K562 (cell line): Measurements from ENCODE around the gene SLC6A4. TPM values are rescaled to one million over a fixed set of nuclear protein-coding genes. Genes with fewer than 3 reads are reported as not detected.

Experiments
- ATAC-seq: fragments of 200-7000 bp; cut with Tn5 transposase; 3 replicates; pipeline ENCODE4 v1.9.1; 2020; ENCODE audit warnings: moderate library complexity
- BruUV-seq: library from RNA; stranded (reverse); fragments of 400-500 nt; replicated peaks from 2 replicates; lab custom pipeline; 2021; lab: Mats Ljungman, UMichigan
- CTCF ChIA-PET: fragments of 300-600 bp; formaldehyde crosslinking; extraction: SDS; loops from one replicate; lab custom pipeline; 2021; ENCODE audit warnings: low intra/inter-chr PET ratio; lab: Yijun Ruan, JAX
- POLR2A ChIA-PET: fragments of 300-600, 350-650 bp; sonication (Branson Sonifier 250); formaldehyde crosslinking; extraction: SDS; loops from one replicate; lab custom pipeline; 2021; ENCODE audit warnings: antibody characterized with exemption, inconsistent platforms; lab: Yijun Ruan, JAX
- DNase-seq, 4 experiments: peaks; one replicate each; pipeline versions ENCODE4 v3.0.0 to v3.0.0-alpha.2; 2011 to 2018; ENCODE audit warnings: low spot score in 3 of 4, mixed read lengths in 3 of 4; ENCODE audit errors: extremely low read depth in 1 of 4
- FAIRE-seq: peaks from 2 replicates; lab custom pipeline; 2011; peaks lifted over from hg19 to GRCh38; lab: Jason Lieb, UNC
- H2AFZ ChIP-seq: 2 replicates; pipeline ENCODE4 v1.6.0; 2011; ENCODE audit warnings: low read depth, low read length, control low read depth, inconsistent platforms
- H3K27ac ChIP-seq: fragments of 200-600 bp; 3 replicates; pipeline ENCODE4 v1.8.0; 2011; ENCODE audit warnings: low read depth, mild to moderate bottlenecking, control low read depth, inconsistent platforms, low read length, moderate library complexity, mixed read lengths; ENCODE audit errors: extremely low read depth
- H3K27me3 ChIP-seq, 2 experiments: fragments of 300-600 bp in 1 of 2; 2 replicates in 1 of 2; 3 replicates in 1 of 2; pipeline versions ENCODE4 v1.6.0 to v1.8.0; 2011; ENCODE audit warnings: inconsistent platforms in 2 of 2, low read length in 2 of 2, mild to moderate bottlenecking in 1 of 2, mixed read lengths in 1 of 2, moderate library complexity in 1 of 2; ENCODE audit not compliant: control insufficient read depth in 2 of 2, insufficient read depth in 2 of 2
- H3K36me3 ChIP-seq: fragments of 300-600 bp; 3 replicates; pipeline ENCODE4 v1.8.0; 2011; ENCODE audit warnings: mild to moderate bottlenecking, low read length, inconsistent platforms; ENCODE audit not compliant: control insufficient read depth, insufficient read depth
- H3K4me1 ChIP-seq, 2 experiments: fragments of 200-600 bp in 1 of 2; replicated peaks in 1 of 2; 2 replicates in 1 of 2; 3 replicates in 1 of 2; pipeline versions ENCODE4 v1.5.1 to v1.8.0; 2011; ENCODE audit warnings: inconsistent platforms in 2 of 2, low read length in 2 of 2, mild to moderate bottlenecking in 1 of 2, mixed read lengths in 1 of 2, moderate library complexity in 1 of 2; ENCODE audit not compliant: control insufficient read depth in 2 of 2, insufficient read depth in 2 of 2
- H3K4me2 ChIP-seq: 2 replicates; pipeline ENCODE4 v1.6.1; 2011; ENCODE audit warnings: low read length, control low read depth, inconsistent platforms, mixed read lengths; ENCODE audit not compliant: insufficient read depth
- H3K4me3 ChIP-seq: fragments of 200-600 bp; sonication (generic), shearing (Covaris generic); 2 replicates; pipeline ENCODE4 v1.5.1; 2016; ENCODE audit warnings: control low read depth, inconsistent platforms
- H3K79me2 ChIP-seq: fragments of 200-600 bp; 3 replicates; pipeline ENCODE4 v1.8.0; 2011; ENCODE audit warnings: low read length, inconsistent platforms; ENCODE audit not compliant: control insufficient read depth, insufficient read depth
- H3K9ac ChIP-seq, 2 experiments: 2 replicates each; pipeline versions ENCODE4 v1.6.0 to v1.6.1; 2011; ENCODE audit warnings: low read depth in 2 of 2, low read length in 2 of 2, control low read depth in 1 of 2, inconsistent platforms in 1 of 2, mild to moderate bottlenecking in 1 of 2, mixed read lengths in 1 of 2; ENCODE audit not compliant: insufficient read depth in 1 of 2
- H3K9me1 ChIP-seq: one replicate; pipeline ENCODE4 v1.6.0; 2011; ENCODE audit warnings: inconsistent platforms, mild to moderate bottlenecking, low read length, moderate library complexity; ENCODE audit not compliant: control insufficient read depth, insufficient read depth
- H3K9me3 ChIP-seq: replicated peaks from 2 replicates; pipeline ENCODE4 v1.5.1; 2011; ENCODE audit warnings: low read depth, low read length, inconsistent platforms; ENCODE audit not compliant: control insufficient read depth, insufficient read depth
- H4K20me1 ChIP-seq: replicated peaks from 2 replicates; pipeline ENCODE4 v1.6.1; 2011; ENCODE audit warnings: low read length, inconsistent platforms, mixed read lengths; ENCODE audit not compliant: control insufficient read depth, insufficient read depth
- ATF3 ChIP-seq, 2 experiments: fragments of 450-650 bp in 1 of 2; sonication (generic) in 1 of 2; formaldehyde crosslinking in 1 of 2; IDR thresholded peaks in 1 of 2; conservative IDR thresholded peaks in 1 of 2; 2 replicates each; pipeline versions ENCODE4 v1.6.1 to v1.8.1; 2016 to 2023; ENCODE audit warnings: mild to moderate bottlenecking in 2 of 2, moderate library complexity in 2 of 2, inconsistent platforms in 1 of 2, missing genetic modification reagents in 1 of 2
- CCNT2 ChIP-seq: IDR thresholded peaks from 2 replicates; pipeline ENCODE4 v1.6.1; 2011; ENCODE audit warnings: borderline replicate concordance, low read depth, mild to moderate bottlenecking, moderate library complexity, mixed read lengths, low read length; ENCODE audit not compliant: insufficient read length; ENCODE audit errors: extremely low read depth
- ELK3 ChIP-seq: fragments of 450-650 bp; formaldehyde crosslinking; IDR thresholded peaks from 2 replicates; pipeline ENCODE4 v1.4.0; 2020; ENCODE audit warnings: mild to moderate bottlenecking
- ZNF518B ChIP-seq: fragments of 250-450 bp; sonication (Bioruptor Pico); IDR thresholded peaks from 2 replicates; pipeline ENCODE4 v1.5.0; 2021; ENCODE audit warnings: mild to moderate bottlenecking, moderate library complexity
- WGBS: fragments of 100-300 bp; shearing (Covaris generic); methylation state at CpG from one replicate; pipeline ENCODE4 v1.1.6; 2016; ENCODE audit warnings: low coverage, mixed read lengths; ENCODE audit not compliant: insufficient coverage; ENCODE audit errors: missing lambda C conversion rate; 5-methylcytosine and 5-hydroxymethylcytosine counted together
- in situ Hi-C: fragments of 300-500 bp; cut with MboI; formaldehyde crosslinking; loops from 4 replicates; pipeline ENCODE4 v1.15.0; 2018; ENCODE audit warnings: inconsistent platforms, mixed read lengths
- intact Hi-C: fragments of 100-400 bp; cut with micrococcal nuclease; formaldehyde crosslinking; loops from 2 replicates; pipeline ENCODE4 v1.14.2; 2022
- polyA plus RNA-seq, 8 experiments: library from polyadenylated mRNA; depleted of rRNA in 4 of 8; stranded (reverse) in 5 of 8; unstranded in 3 of 8; fragments of >200 nt; fragmentation: Nextera tagmentation in 2 of 8; fragmentation: Illumina TruSeq in 1 of 8; extraction: Ambion mirVana in 2 of 8; extraction: Trizol in 1 of 8; gene quantifications; 2 replicates each; pipeline versions ENCODE4 v1.2.1 to v1.2.3, GENCODE V29; 2011 to 2014; ENCODE audit warnings: inconsistent platforms in 1 of 8, missing spikeins in 1 of 8
- total RNA-seq, 7 experiments: library from RNA; depleted of rRNA in 6 of 7; stranded (reverse); fragments of >200 nt in 6 of 7; fragmentation: Illumina TruSeq in 2 of 7; extraction: Trizol in 2 of 7; gene quantifications; 2 replicates each; pipeline versions ENCODE4 v1.2.1 to v1.2.3, GENCODE V29; 2011 to 2021; ENCODE audit warnings: low replicate concordance in 1 of 7

The SLC6A4 gene
- total and polyA plus RNA-seq, 9 of the 15 experiments (the other 6 are each of a cell fraction or from before 2014, with no cell fraction given), result 0.05 to 0.09 (median 0.07) TPM; not detected in 6

GRCh38 chr17:30225112-30225511, 10.4 kb downstream of the SLC6A4 start (continued):
- TF ChIP-seq ELK3 (CRISPR knock-in tag) (no peak), CCNT2 (no peak)

GRCh38 chr17:30224419-30224960, 11.0 kb downstream of the SLC6A4 start:
- DNase-seq (no peak), FAIRE-seq (no peak), ATAC-seq (no peak)
- Histone ChIP-seq H3K27ac (no peak overlapping the region), H3K9ac (no peak overlapping the region), H3K79me2 (no peaks in the 10 kb centered on the region), H3K36me3 (no peaks in the 10 kb centered on the region), H3K4me2 (no peak overlapping the region), H3K4me3 (no peak overlapping the region), H3K9me1 (no peaks in the 10 kb centered on the region), H2AFZ (no peak overlapping the region), H3K27me3 (peaks cover 9 to 15% of the 10 kb centered on the region in 2 experiments), H4K20me1 (no peaks in the 10 kb centered on the region), H3K9me3 (no peaks in the 10 kb centered on the region), H3K4me1 (peaks cover 8 to 12% of the 10 kb centered on the region in 2 experiments; a peak in 4 of 5 replicates)
- BruUV-seq, result no TSS peak
- TF ChIP-seq ZNF518B (no peak), ATF3 (IDR thresholded peaks at IDR 0.05) (peak; percentile 32; the same call in 1 of the 2 replicates), ATF3 (CRISPR knock-in tag; conservative IDR thresholded peaks at IDR 0.05) (no peak)
- POLR2A ChIA-PET, result no interaction called here
- in situ Hi-C loops, result no loop called here
- CTCF ChIA-PET, result no interaction called here
- intact Hi-C loops, result no loop called here
- 29% methylated on average over 8 of the region's 8 CpGs for WGBS
